Peyer's patch (tissue), 4 donors: Measurements from ENCODE around the gene TPM1.

ENCODE experiments used
- POLR2A ChIP-seq, 2 donors: fragments of 450-650 bp; IDR thresholded peaks; one replicate each; pipeline ENCODE4 v1.5.1; 2017; ENCODE audit warnings: antibody characterized with exemption in 2 of 2, mild to moderate bottlenecking in 2 of 2, moderate library complexity in 2 of 2
- TF ChIP-seq, protein P1 (sequence below), 6 experiments: fragments of 450-650 bp in 4 of 6; fragments of 200-600 bp in 2 of 6; sonication (generic) in 1 of 6; IDR thresholded peaks; one replicate each; pipeline ENCODE4 v1.5.1; 2017 to 2019; ENCODE audit warnings: antibody characterized with exemption in 6 of 6, mild to moderate bottlenecking in 3 of 6, moderate library complexity in 1 of 6

DNA sequence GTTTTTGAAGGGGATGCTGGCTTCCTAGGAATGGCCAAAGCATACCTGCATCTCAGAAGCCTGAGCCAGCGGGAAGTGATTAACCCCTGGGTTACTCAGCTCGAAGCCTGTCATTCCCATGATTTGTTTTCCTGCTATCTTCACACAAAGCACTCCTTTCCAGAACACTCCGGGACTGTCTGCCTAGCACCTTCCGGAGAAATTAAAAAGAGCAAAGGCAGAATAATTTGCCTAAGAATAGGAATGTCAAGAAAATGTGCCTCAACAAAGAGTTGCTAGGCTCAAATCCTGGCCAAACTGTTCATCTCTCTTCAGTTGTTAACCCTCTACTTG lies 34.1 kb downstream of the TPM1 start:
- TF ChIP-seq, protein P1, sequence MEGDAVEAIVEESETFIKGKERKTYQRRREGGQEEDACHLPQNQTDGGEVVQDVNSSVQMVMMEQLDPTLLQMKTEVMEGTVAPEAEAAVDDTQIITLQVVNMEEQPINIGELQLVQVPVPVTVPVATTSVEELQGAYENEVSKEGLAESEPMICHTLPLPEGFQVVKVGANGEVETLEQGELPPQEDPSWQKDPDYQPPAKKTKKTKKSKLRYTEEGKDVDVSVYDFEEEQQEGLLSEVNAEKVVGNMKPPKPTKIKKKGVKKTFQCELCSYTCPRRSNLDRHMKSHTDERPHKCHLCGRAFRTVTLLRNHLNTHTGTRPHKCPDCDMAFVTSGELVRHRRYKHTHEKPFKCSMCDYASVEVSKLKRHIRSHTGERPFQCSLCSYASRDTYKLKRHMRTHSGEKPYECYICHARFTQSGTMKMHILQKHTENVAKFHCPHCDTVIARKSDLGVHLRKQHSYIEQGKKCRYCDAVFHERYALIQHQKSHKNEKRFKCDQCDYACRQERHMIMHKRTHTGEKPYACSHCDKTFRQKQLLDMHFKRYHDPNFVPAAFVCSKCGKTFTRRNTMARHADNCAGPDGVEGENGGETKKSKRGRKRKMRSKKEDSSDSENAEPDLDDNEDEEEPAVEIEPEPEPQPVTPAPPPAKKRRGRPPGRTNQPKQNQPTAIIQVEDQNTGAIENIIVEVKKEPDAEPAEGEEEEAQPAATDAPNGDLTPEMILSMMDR (IDR thresholded peaks at IDR 0.05), result no peak
- TF ChIP-seq POLR2A (IDR thresholded peaks at IDR 0.05), result no peak
